HepG2 (cell line): ENCODE measurements around the gene KCNQ1OT1. TPM values are rescaled to one million over a fixed set of nuclear protein-coding genes. Genes with fewer than 3 reads are reported as not detected.

Experiments used
- ATAC-seq: fragments of 200-7000 bp; cut with Tn5 transposase; 3 replicates; pipeline ENCODE4 v1.9.1; 2020; ENCODE audit warnings: mild to moderate bottlenecking, moderate library complexity
- BruUV-seq: library from RNA; stranded (reverse); fragments of 400-500 nt; replicated peaks from 2 replicates; lab custom pipeline; 2021; lab: Mats Ljungman, UMichigan
- CTCF ChIA-PET: fragments of 300-600 bp; formaldehyde crosslinking; extraction: SDS; loops from one replicate; lab custom pipeline; 2021; ENCODE audit warnings: low total read pairs, inconsistent platforms, low intra/inter-chr PET ratio; lab: Yijun Ruan, JAX
- POLR2A ChIA-PET: fragments of 350-600 bp; sonication (Branson Sonifier 250); formaldehyde crosslinking; loops from one replicate; lab custom pipeline; 2020; ENCODE audit warnings: antibody characterized with exemption, inconsistent platforms; lab: Yijun Ruan, JAX
- DNase-seq: peaks from one replicate; pipeline ENCODE4 v3.0.0-alpha.2; 2015; ENCODE audit warnings: low spot score
- FAIRE-seq: peaks from 3 replicates; lab custom pipeline; 2011; peaks lifted over from hg19 to GRCh38; lab: Jason Lieb, UNC
- H2AFZ ChIP-seq: one replicate; pipeline ENCODE4 v1.6.1; 2011; ENCODE audit warnings: low read length, inconsistent platforms
- H3K27ac ChIP-seq: fragments of 300-600 bp; 3 replicates; pipeline ENCODE4 v1.8.0; 2011; ENCODE audit warnings: mixed run types, mild to moderate bottlenecking, mixed read lengths, low read length, inconsistent platforms; ENCODE audit not compliant: insufficient read depth; ENCODE audit errors: extremely low read length
- H3K27me3 ChIP-seq, 2 experiments: fragments of 200-600 bp in 1 of 2; 2 replicates in 1 of 2; 3 replicates in 1 of 2; pipeline versions ENCODE4 v1.6.0 to v1.8.0; 2011; ENCODE audit warnings: low read length in 2 of 2, mild to moderate bottlenecking in 2 of 2, moderate library complexity in 2 of 2, inconsistent platforms in 1 of 2; ENCODE audit not compliant: insufficient read depth in 2 of 2, control insufficient read depth in 1 of 2
- H3K36me3 ChIP-seq, 2 experiments: fragments of 200-600 bp in 1 of 2; replicated peaks in 1 of 2; 2 replicates in 1 of 2; 3 replicates in 1 of 2; pipeline versions ENCODE4 v1.5.1 to v1.8.0; 2011; ENCODE audit warnings: low read length in 2 of 2, inconsistent platforms in 1 of 2; ENCODE audit not compliant: insufficient read depth in 2 of 2, control insufficient read depth in 1 of 2
- H3K4me1 ChIP-seq: 2 replicates; pipeline ENCODE4 v1.5.1; 2012; ENCODE audit warnings: low read length, inconsistent platforms; ENCODE audit not compliant: insufficient read depth
- H3K4me2 ChIP-seq: 2 replicates; pipeline ENCODE4 v1.6.0; 2011; ENCODE audit warnings: low read depth, low read length, inconsistent platforms
- H3K4me3 ChIP-seq, 3 experiments: fragments of 200-600 bp in 1 of 3; sonication (generic), shearing (Covaris generic) in 1 of 3; replicated peaks in 1 of 3; 2 replicates each; pipeline ENCODE4 v1.5.1; 2011 to 2016; ENCODE audit warnings: low read length in 3 of 3, inconsistent platforms in 2 of 3, low read depth in 2 of 3, mild to moderate bottlenecking in 2 of 3, control low read depth in 1 of 3, mixed read lengths in 1 of 3; ENCODE audit not compliant: insufficient read depth in 1 of 3
- H3K79me2 ChIP-seq: one replicate; pipeline ENCODE4 v1.6.1; 2011; ENCODE audit warnings: low read length, inconsistent platforms; ENCODE audit not compliant: insufficient read depth
- H3K9ac ChIP-seq: 2 replicates; pipeline ENCODE4 v1.6.0; 2011; ENCODE audit warnings: mild to moderate bottlenecking, low read depth, low read length, inconsistent platforms; ENCODE audit not compliant: insufficient read depth
- H3K9me3 ChIP-seq: 2 replicates; pipeline ENCODE4 v1.5.1; 2012; ENCODE audit warnings: mild to moderate bottlenecking, low read length
- H4K20me1 ChIP-seq: 2 replicates; pipeline ENCODE4 v1.6.0; 2011; ENCODE audit warnings: inconsistent platforms, mild to moderate bottlenecking, low read length, moderate library complexity; ENCODE audit not compliant: insufficient read depth
- MBD4 ChIP-seq: IDR thresholded peaks from 2 replicates; pipeline ENCODE4 v1.6.1; 2012; ENCODE audit warnings: low read length, inconsistent platforms, borderline replicate concordance
- PAF1 ChIP-seq: IDR thresholded peaks from 2 replicates; pipeline ENCODE4 v1.6.1; 2016; ENCODE audit warnings: missing genetic modification reagents, missing compliant biosample characterization
- RFX5 ChIP-seq: IDR thresholded peaks from 2 replicates; pipeline ENCODE4 v1.6.1; 2011; ENCODE audit warnings: low read depth, low read length, improper control_type of control experiment
- RNF2 ChIP-seq: fragments of 450-650 bp; conservative IDR thresholded peaks from 2 replicates; pipeline ENCODE4 v1.6.1; 2016; ENCODE audit warnings: low read depth
- SCMH1 ChIP-seq: sonication (generic); formaldehyde crosslinking; IDR thresholded peaks from 2 replicates; pipeline ENCODE4 v1.9.0; 2021; ENCODE audit warnings: missing genetic modification reagents, mild to moderate bottlenecking, borderline replicate concordance
- SOX13 ChIP-seq, 3 experiments: fragments of 450-650 bp in 1 of 3; sonication (generic) in 1 of 3; formaldehyde crosslinking in 1 of 3; IDR thresholded peaks in 2 of 3; conservative IDR thresholded peaks in 1 of 3; 2 replicates each; pipeline versions ENCODE4 v1.5.0 to v1.6.1; 2016 to 2020; ENCODE audit warnings: antibody characterized with exemption in 1 of 3, mild to moderate bottlenecking in 1 of 3, missing compliant biosample characterization in 1 of 3, missing genetic modification reagents in 1 of 3, moderate library complexity in 1 of 3
- ZNF615 ChIP-seq: sonication (generic); formaldehyde crosslinking; IDR thresholded peaks from 2 replicates; pipeline ENCODE4 v1.5.0; 2020; ENCODE audit warnings: mild to moderate bottlenecking, missing genetic modification reagents, borderline replicate concordance
- WGBS: methylation state at CpG from one replicate; pipeline ENCODE4 v1.1.6; 2017; ENCODE audit warnings: low lambda C conversion rate; 5-methylcytosine and 5-hydroxymethylcytosine counted together
- in situ Hi-C: cut with HindIII; loops from 2 replicates; pipeline ENCODE4 v1.10.0; 2017; ENCODE audit warnings: low pct_unique_long_range_greater_than_20kb; ENCODE audit not compliant: extremely low pct_ligation_motif_present
- intact Hi-C: fragments of 100-400 bp; cut with micrococcal nuclease; formaldehyde crosslinking; loops from one replicate; pipeline ENCODE4 v1.10.0; 2022; ENCODE audit not compliant: unreplicated experiment
- polyA plus RNA-seq, 8 experiments: library from polyadenylated mRNA; depleted of rRNA in 3 of 8; stranded (reverse) in 7 of 8; unstranded in 1 of 8; fragments of >200 nt; fragmentation: Illumina TruSeq in 4 of 8; extraction: Trizol in 4 of 8; gene quantifications; 2 replicates each; pipeline versions ENCODE4 v1.2.1 to v1.2.3, GENCODE V29; 2011 to 2016; ENCODE audit warnings: low read depth in 4 of 8, missing spikeins in 1 of 8, mixed read lengths in 1 of 8; ENCODE audit not compliant: insufficient read depth in 1 of 8
- total RNA-seq, 5 experiments: library from RNA; depleted of rRNA; stranded (reverse); fragments of >200 nt; fragmentation: Illumina TruSeq; extraction: Trizol; gene quantifications; 2 replicates each; pipeline ENCODE4 v1.2.3, GENCODE V29; 2016; ENCODE audit warnings: low read depth in 1 of 5
- TF ChIP-seq, protein P1 (sequence below): sonication (generic); formaldehyde crosslinking; conservative IDR thresholded peaks from 2 replicates; pipeline ENCODE4 v1.5.0; 2020; ENCODE audit warnings: missing genetic modification reagents
- TF ChIP-seq, protein P2 (sequence below): IDR thresholded peaks from 2 replicates; pipeline ENCODE4 v1.6.1; 2012; ENCODE audit warnings: low read length, improper control_type of control experiment
- TF ChIP-seq, protein P3 (sequence below): sonication (generic); formaldehyde crosslinking; conservative IDR thresholded peaks from 2 replicates; pipeline ENCODE4 v1.8.0; 2022; ENCODE audit warnings: mild to moderate bottlenecking, moderate library complexity, missing genetic modification reagents

The KCNQ1OT1 gene
- total and polyA plus RNA-seq, 2 of the 13 experiments (the other 11 are each of a cell fraction or from before 2014, with no cell fraction given), result 1.3 to 18.9 TPM

DNA sequence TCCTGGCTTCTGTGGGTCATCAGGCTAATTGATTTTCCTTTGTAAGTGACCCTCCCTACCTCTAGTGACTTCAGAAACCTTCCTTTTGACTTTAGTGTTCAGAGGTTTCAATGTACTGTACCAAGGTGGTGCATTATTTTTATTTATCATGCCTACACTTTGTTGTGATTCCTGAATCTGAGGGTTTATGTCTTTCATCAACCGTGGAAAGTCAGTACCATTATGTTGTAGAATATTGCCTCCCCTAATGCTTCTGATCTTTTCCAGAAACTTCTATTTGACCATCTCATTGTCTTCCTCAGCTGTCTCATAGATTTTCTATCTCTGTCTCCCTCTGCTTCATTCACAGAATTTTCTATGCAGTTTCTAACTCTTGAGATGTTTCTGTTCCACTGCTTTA, 105.5 kb downstream of the KCNQ1OT1 start:
- H3K36me3 ChIP-seq, result no peaks in the 10 kb centered on the region
- H3K79me2 ChIP-seq, result no peaks in the 10 kb centered on the region
- peaks cover 9 to 56% of the 10 kb centered on the region in 2 experiments; a peak in 4 of 5 replicates for H3K27me3 ChIP-seq
- DNase-seq, result no peak
- TF ChIP-seq SCMH1 (no peak), RNF2 (no peak), ZNF615 (CRISPR knock-in tag) (no peak), PAF1 (CRISPR knock-in tag) (no peak), SOX13 (IDR thresholded peaks at IDR 0.05) (no peak), SOX13 (CRISPR knock-in tag; conservative IDR thresholded peaks at IDR 0.05 in 1 of 2, IDR thresholded peaks at IDR 0.05 in 1 of 2) (no peak), RFX5 (no peak), MBD4 (no peak)
- TF ChIP-seq, protein P1, sequence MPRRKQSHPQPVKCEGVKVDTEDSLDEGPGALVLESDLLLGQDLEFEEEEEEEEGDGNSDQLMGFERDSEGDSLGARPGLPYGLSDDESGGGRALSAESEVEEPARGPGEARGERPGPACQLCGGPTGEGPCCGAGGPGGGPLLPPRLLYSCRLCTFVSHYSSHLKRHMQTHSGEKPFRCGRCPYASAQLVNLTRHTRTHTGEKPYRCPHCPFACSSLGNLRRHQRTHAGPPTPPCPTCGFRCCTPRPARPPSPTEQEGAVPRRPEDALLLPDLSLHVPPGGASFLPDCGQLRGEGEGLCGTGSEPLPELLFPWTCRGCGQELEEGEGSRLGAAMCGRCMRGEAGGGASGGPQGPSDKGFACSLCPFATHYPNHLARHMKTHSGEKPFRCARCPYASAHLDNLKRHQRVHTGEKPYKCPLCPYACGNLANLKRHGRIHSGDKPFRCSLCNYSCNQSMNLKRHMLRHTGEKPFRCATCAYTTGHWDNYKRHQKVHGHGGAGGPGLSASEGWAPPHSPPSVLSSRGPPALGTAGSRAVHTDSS (CRISPR knock-in tag), result no peak
- TF ChIP-seq, protein P2, sequence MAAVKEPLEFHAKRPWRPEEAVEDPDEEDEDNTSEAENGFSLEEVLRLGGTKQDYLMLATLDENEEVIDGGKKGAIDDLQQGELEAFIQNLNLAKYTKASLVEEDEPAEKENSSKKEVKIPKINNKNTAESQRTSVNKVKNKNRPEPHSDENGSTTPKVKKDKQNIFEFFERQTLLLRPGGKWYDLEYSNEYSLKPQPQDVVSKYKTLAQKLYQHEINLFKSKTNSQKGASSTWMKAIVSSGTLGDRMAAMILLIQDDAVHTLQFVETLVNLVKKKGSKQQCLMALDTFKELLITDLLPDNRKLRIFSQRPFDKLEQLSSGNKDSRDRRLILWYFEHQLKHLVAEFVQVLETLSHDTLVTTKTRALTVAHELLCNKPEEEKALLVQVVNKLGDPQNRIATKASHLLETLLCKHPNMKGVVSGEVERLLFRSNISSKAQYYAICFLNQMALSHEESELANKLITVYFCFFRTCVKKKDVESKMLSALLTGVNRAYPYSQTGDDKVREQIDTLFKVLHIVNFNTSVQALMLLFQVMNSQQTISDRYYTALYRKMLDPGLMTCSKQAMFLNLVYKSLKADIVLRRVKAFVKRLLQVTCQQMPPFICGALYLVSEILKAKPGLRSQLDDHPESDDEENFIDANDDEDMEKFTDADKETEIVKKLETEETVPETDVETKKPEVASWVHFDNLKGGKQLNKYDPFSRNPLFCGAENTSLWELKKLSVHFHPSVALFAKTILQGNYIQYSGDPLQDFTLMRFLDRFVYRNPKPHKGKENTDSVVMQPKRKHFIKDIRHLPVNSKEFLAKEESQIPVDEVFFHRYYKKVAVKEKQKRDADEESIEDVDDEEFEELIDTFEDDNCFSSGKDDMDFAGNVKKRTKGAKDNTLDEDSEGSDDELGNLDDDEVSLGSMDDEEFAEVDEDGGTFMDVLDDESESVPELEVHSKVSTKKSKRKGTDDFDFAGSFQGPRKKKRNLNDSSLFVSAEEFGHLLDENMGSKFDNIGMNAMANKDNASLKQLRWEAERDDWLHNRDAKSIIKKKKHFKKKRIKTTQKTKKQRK, result no peak
- TF ChIP-seq, protein P3, sequence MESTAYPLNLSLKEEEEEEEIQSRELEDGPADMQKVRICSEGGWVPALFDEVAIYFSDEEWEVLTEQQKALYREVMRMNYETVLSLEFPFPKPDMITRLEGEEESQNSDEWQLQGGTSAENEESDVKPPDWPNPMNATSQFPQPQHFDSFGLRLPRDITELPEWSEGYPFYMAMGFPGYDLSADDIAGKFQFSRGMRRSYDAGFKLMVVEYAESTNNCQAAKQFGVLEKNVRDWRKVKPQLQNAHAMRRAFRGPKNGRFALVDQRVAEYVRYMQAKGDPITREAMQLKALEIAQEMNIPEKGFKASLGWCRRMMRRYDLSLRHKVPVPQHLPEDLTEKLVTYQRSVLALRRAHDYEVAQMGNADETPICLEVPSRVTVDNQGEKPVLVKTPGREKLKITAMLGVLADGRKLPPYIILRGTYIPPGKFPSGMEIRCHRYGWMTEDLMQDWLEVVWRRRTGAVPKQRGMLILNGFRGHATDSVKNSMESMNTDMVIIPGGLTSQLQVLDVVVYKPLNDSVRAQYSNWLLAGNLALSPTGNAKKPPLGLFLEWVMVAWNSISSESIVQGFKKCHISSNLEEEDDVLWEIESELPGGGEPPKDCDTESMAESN (CRISPR knock-in tag), result no peak
- TF ChIP-seq, all 625 proteins: peak for 0
- in situ Hi-C loops (no loop called here), intact Hi-C loops (no loop called here)
- ChIA-PET CTCF (no interaction called here), POLR2A (no interaction called here)
- no TSS peak for BruUV-seq
- no peak overlapping the region for H3K4me3 ChIP-seq
- H3K27ac ChIP-seq, result no peak overlapping the region
- FAIRE-seq (no peak), ATAC-seq (no peak)
- no peak overlapping the region for H3K4me2 ChIP-seq
- no peaks in the 10 kb centered on the region for H3K4me1 ChIP-seq
- H3K9me3 ChIP-seq, result peaks cover 10% of the 10 kb centered on the region; the same call in 1 of the 2 replicates
- no peak overlapping the region for H3K9ac ChIP-seq
- no peak overlapping the region for H2AFZ ChIP-seq
- 54% methylated on average over 1 of the region's 1 CpG for WGBS
- peaks cover 6% of the 10 kb centered on the region; the same call in 1 of the 2 replicates for H4K20me1 ChIP-seq
